NB4 (cell line): ENCODE data around the gene SH3YL1.

ENCODE experiments used
- CTCF ChIP-seq: IDR thresholded peaks from one replicate; pipeline ENCODE4 v1.5.1; 2012; ENCODE audit warnings: low read depth, low read length
- MAX ChIP-seq: IDR thresholded peaks from 2 replicates; pipeline ENCODE4 v1.6.1; 2011; ENCODE audit warnings: low read depth, low read length
- MYC ChIP-seq: IDR thresholded peaks from 2 replicates; pipeline ENCODE4 v1.6.1; 2011; ENCODE audit warnings: low read depth, low read length
- POLR2A ChIP-seq: IDR thresholded peaks from 2 replicates; pipeline ENCODE4 v1.6.1; 2011; ENCODE audit warnings: mild to moderate bottlenecking; ENCODE audit not compliant: insufficient read length; ENCODE audit errors: extremely low read depth

- TF ChIP-seq CTCF (no peak), POLR2A (no peak), MAX (no peak), MYC (no peak)
Measured at GRCh38 chr2:208335-208734, 55.5 kb downstream of the SH3YL1 start.
